ENCODE measurements around the gene KLF11. TPM values are rescaled to one million over a fixed set of nuclear protein-coding genes. Genes with fewer than 3 reads are reported as not detected.
A peak's percentile ranks its signal among the peaks of the same experiment; 100 is the strongest.

The KLF11 gene
- total and polyA plus RNA-seq, 10 donors, result 5.4 to 46.1 (median 30.1) TPM

DNA sequence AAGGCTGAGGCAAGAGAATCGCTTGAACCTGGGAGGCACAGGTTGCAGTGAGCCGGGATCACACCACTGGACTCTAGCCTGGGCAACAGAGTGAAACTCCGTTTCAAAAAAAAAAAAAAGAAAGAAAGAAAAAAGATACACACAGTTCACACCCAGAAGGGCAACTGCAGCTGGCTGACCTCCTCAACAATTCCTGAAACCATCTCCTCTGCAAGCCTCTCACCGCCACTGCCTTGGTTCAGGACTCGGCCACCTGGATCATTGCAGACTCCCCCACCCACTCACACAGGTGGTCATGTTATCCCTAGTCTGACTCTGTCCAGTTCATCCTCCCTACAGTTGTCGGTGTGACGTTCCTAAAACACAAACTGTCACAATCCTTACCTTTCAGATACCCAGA is 34.7 kb downstream of the KLF11 start:
- Histone ChIP-seq H3K4me1 (peaks cover 5 to 32% (median 23%) of the 10 kb centered on the region in 6 donors), H3K9me3 (no peaks in the 10 kb centered on the region), H3K27ac (no peak overlapping the region), H3K27me3 (replicated peaks in 1 of 7) (peaks cover 4 to 100% (median 51%) of the 10 kb centered on the region in 7 donors), H3K4me3 (no peak overlapping the region), H3K36me3 (no peaks in the 10 kb centered on the region)
- intact Hi-C loops (cut with DNase I; ENCODE audit: low total_unique reads), result loop anchor here (10.0 kb wide), 1 partner anchor 587 kb away; no protein-coding TSS in a partner anchor
- DNase-seq, result no peak
- TF ChIP-seq, protein P1, sequence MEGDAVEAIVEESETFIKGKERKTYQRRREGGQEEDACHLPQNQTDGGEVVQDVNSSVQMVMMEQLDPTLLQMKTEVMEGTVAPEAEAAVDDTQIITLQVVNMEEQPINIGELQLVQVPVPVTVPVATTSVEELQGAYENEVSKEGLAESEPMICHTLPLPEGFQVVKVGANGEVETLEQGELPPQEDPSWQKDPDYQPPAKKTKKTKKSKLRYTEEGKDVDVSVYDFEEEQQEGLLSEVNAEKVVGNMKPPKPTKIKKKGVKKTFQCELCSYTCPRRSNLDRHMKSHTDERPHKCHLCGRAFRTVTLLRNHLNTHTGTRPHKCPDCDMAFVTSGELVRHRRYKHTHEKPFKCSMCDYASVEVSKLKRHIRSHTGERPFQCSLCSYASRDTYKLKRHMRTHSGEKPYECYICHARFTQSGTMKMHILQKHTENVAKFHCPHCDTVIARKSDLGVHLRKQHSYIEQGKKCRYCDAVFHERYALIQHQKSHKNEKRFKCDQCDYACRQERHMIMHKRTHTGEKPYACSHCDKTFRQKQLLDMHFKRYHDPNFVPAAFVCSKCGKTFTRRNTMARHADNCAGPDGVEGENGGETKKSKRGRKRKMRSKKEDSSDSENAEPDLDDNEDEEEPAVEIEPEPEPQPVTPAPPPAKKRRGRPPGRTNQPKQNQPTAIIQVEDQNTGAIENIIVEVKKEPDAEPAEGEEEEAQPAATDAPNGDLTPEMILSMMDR (IDR thresholded peaks at IDR 0.05 in 8 of 11, conservative IDR thresholded peaks at IDR 0.05 in 3 of 11), result no peak
- TF ChIP-seq POLR2AphosphoS5 (IDR thresholded peaks at IDR 0.05) (no peak), POLR2A (IDR thresholded peaks at IDR 0.05) (no peak)
- 83 to 92% (median 85%) methylated on average over 7 of the region's 7 CpGs for WGBS, 5 donors

DNA sequence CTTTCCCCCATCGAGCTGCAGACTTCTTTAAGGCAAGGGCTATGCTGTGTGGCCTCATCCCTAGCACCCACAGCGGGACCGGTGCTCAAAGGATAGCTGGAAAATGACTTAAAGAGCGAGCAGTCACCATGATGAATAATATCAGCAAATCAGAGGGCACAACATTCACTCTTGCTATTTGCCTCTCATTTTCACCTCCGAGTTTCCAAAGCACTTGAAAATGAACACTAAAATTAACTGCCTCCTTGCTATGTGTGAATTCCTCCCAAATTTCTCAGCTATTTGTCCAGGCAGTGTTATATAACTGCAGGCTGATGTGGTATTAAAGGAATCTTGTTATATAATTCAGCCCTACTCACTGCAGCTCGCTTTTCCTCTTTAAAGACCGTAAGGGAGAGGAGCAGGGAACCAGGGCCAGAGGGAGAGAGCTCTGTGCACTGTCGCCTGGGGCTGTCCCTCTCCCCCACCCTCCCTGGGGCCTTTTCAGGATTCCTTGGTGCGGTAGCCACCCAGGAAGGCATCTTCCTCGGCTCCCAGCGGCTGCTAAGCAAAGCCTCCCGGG is 35.4 kb downstream of the KLF11 start:
- H3K4me1 ChIP-seq, result peaks cover 5 to 31% (median 23%) of the 10 kb centered on the region in 6 donors
- peak overlapping the region in 5 of 8 donors; percentile 68 to 77 (median 73) for H3K27ac ChIP-seq
- no peaks in the 10 kb centered on the region for H3K9me3 ChIP-seq
- intact Hi-C loops (cut with DNase I; ENCODE audit: low total_unique reads), result loop anchor here (10.0 kb wide), 1 partner anchor 586 kb away; no protein-coding TSS in a partner anchor
- DNase-seq, result no peak
- no peaks in the 10 kb centered on the region for H3K36me3 ChIP-seq
- TF ChIP-seq POLR2AphosphoS5 (IDR thresholded peaks at IDR 0.05) (peak in 1 of 3 donors; percentile 11), POLR2A (IDR thresholded peaks at IDR 0.05) (no peak)
- WGBS, 5 donors, result 31 to 38% (median 33%) methylated on average over 12 of the region's 12 CpGs
- H3K4me3 ChIP-seq, result peak overlapping the region in 6 of 8 donors; percentile 27 to 66 (median 43)
- H3K27me3 ChIP-seq (replicated peaks in 1 of 7), result peaks cover 4 to 100% (median 59%) of the 10 kb centered on the region in 7 donors

DNA sequence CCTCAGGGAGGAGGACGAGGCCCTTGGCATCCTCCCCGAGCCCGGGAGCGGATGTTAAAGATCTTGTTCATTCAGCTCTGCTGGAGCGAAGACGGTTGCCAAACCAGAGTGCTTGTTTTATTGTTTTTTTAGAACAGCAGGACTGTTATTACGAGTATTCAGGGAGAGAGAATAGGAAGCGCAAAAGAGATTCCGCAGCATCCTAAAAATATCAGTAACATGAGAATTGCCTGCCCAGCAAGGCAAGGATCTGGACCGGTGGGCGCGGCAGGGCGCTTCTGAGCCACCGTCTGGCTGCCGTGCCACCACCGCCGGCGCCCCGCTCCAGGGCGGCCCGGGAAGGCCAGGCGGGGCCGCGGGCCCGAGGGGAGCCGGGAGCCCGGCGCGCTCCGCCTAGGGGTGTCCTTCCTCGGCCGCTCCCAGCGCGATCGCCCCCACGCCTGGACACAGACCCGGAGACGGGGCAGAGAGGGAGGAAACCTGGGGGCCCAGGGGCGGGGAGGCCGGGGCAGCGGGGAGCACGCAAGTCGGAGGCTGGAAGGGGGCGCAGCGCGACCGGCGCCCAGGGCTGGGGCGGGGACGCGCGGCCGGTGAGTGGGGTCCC is 36.0 kb downstream of the KLF11 start:
- Histone ChIP-seq H3K36me3 (no peaks in the 10 kb centered on the region), H3K4me1 (peaks cover 5 to 31% (median 23%) of the 10 kb centered on the region in 6 donors), H3K27me3 (replicated peaks in 1 of 7) (peaks cover 4 to 100% (median 65%) of the 10 kb centered on the region in 7 donors), H3K9me3 (no peaks in the 10 kb centered on the region), H3K27ac (peak overlapping the region in 6 of 8 donors; percentile 32 to 77 (median 71)), H3K4me3 (peak overlapping the region; percentile 12 to 66 (median 39))
- TF ChIP-seq, protein P1 (IDR thresholded peaks at IDR 0.05 in 8 of 11, conservative IDR thresholded peaks at IDR 0.05 in 3 of 11), result peak in 1 of 11 experiments; percentile 12
- TF ChIP-seq POLR2A (IDR thresholded peaks at IDR 0.05), result no peak
- 0 to 2% (median 1%) methylated on average over 9 to 53 of the region's 53 CpGs for WGBS, 5 donors
- DNase-seq, result no peak
- intact Hi-C loops (cut with DNase I; ENCODE audit: low total_unique reads), result loop anchor here (10.0 kb wide), 1 partner anchor 585 kb away; no protein-coding TSS in a partner anchor

DNA sequence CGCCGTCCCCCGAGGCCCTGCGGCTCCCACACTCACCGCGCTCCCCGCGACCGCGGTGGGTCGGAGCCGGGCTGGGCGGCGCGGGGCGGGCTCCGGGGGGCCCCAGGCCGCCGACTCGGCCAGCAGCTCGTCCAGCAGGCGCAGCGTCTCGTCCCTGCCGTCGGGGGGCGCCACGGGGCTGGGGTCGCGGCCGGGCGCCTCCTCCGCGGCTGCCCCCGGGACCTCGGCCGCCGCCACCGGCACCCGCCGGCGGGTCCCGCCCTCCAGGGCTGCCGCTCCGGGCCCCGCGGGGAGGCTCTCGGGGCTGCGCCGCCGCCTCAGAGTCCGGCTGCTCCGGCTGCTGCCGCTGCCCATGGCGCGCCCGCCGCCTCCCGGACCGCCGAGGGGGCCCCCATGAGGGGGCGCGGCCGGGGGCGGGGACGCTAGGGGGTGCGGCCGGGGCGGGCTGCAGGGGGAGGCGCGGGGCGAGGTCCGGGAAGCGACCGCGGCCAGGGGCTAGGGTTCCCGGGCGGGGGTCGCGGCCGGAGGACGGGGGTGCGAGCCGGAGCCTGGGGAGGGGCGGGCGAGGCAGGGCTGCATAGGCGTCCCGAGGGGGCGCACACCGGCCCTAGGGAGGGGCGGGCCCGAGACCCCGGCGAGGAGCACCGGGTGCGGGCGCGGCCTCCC is 36.7 kb downstream of the KLF11 start, which contains the start of gene CYS1:
TSS of gene CYS1 (minus strand) at position 542 of the 666 bp plus-strand sequence. CDS start at position 354, 188 bp downstream.
- WGBS, 5 donors, result 0 to 2% (median 1%) methylated on average over 7 to 98 of the region's 98 CpGs; no CpG with 5 or more reads in 1 of the 5 donors
- H3K4me3 ChIP-seq, result peak within 1 kb of the TSS; percentile 12 to 66 (median 39)
- intact Hi-C loops (cut with DNase I; ENCODE audit: low total_unique reads), result loop anchor here (10.0 kb wide), 1 partner anchor 585 kb away; no protein-coding TSS in a partner anchor
- peaks cover 5 to 31% (median 23%) of the 10 kb centered on the region in 6 donors for H3K4me1 ChIP-seq
- H3K27ac ChIP-seq, result peak within 1 kb of the TSS in 6 of 8 donors; percentile 32 to 77 (median 71)
- no peaks in the 10 kb centered on the region for H3K9me3 ChIP-seq
- DNase-seq, result no peak
- H3K27me3 ChIP-seq (replicated peaks in 1 of 7), result peaks cover 4 to 100% (median 68%) of the 10 kb centered on the region in 7 donors
- no peaks in the 10 kb centered on the region for H3K36me3 ChIP-seq
- TF ChIP-seq, protein P1 (IDR thresholded peaks at IDR 0.05 in 8 of 11, conservative IDR thresholded peaks at IDR 0.05 in 3 of 11), result no peak
- TF ChIP-seq POLR2A (IDR thresholded peaks at IDR 0.05), result no peak
- no peak for TF ChIP-seq POLR2AphosphoS5 (IDR thresholded peaks at IDR 0.05)
